Measurements from ENCODE around the gene KANSL1L.

Gene KANSL1L

DNA sequence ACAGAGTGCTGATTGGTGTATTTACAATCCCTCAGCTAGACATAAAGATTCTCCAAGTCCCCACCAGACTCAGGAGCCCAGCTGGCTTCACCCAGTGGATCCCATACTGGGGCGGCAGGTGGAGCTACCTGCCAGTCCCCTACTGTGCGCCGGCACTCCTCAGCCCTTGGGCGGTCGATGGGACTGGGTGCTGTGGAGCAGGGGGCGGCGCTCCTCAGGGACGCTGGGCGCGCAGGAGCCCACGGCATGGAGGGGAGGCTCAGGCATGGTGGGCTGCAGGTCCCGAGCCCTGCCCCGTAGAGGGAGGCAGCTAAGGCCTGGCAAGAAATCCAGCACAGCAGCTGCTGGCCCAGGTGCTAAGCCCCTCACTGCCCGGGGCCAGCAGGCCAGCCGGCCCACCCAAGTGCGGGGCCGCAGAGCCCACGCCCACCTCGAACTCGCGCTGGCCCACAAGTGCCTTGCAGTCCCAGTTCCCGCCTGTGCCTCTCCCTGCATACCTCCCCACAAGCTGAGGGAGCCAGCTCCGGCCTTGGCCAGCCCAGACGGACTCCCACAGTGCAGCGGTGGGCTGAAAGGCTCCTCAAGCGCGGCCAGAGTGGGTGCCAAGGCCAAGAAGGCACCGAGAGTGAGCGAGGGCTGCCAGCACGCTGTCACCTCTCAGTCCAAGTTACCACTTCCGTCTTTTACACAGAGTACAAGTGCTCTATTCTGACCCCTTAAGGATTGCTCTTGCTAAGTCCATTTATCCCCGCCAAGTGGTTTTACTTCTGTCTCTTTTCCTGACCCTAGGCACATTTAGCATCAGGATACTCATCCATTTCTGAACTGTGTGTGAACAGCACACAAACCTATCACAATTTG, 170.5 kb downstream of the KANSL1L start:
- H3K4me2 ChIP-seq (ENCODE audit: low read length) = no peak overlapping the region
- H3K27ac ChIP-seq (ENCODE audit: low read depth, low read length) = no peak overlapping the region
- H3K9me2 ChIP-seq (replicated peaks; ENCODE audit: control insufficient read depth, low read length) = no peaks in the 10 kb centered on the region
- H3K79me2 ChIP-seq (ENCODE audit: control insufficient read depth, low read length) = peaks cover 36% of the 10 kb centered on the region
- H3K27me3 ChIP-seq (ENCODE audit: control insufficient read depth, low read length) = no peaks in the 10 kb centered on the region
- peaks cover 22% of the 10 kb centered on the region for H3K36me3 ChIP-seq (ENCODE audit: control insufficient read depth, low read length)
- H3K9me3 ChIP-seq (ENCODE audit: control insufficient read depth, insufficient read depth, low read length) = no peaks in the 10 kb centered on the region
- TF ChIP-seq, protein P1, sequence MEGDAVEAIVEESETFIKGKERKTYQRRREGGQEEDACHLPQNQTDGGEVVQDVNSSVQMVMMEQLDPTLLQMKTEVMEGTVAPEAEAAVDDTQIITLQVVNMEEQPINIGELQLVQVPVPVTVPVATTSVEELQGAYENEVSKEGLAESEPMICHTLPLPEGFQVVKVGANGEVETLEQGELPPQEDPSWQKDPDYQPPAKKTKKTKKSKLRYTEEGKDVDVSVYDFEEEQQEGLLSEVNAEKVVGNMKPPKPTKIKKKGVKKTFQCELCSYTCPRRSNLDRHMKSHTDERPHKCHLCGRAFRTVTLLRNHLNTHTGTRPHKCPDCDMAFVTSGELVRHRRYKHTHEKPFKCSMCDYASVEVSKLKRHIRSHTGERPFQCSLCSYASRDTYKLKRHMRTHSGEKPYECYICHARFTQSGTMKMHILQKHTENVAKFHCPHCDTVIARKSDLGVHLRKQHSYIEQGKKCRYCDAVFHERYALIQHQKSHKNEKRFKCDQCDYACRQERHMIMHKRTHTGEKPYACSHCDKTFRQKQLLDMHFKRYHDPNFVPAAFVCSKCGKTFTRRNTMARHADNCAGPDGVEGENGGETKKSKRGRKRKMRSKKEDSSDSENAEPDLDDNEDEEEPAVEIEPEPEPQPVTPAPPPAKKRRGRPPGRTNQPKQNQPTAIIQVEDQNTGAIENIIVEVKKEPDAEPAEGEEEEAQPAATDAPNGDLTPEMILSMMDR (IDR thresholded peaks at IDR 0.05; ENCODE audit: low read depth, low read length, poor library complexity, severe bottlenecking) = no peak
- no peak for TF ChIP-seq EZH2phosphoT487 (IDR thresholded peaks at IDR 0.05; ENCODE audit: borderline replicate concordance, low read length)
- H3F3A ChIP-seq (ENCODE audit: control insufficient read depth, insufficient read depth) = no peaks in the 10 kb centered on the region
- H3K4me1 ChIP-seq (ENCODE audit: control insufficient read depth, low read length) = peaks cover 31% of the 10 kb centered on the region
- H4K20me1 ChIP-seq (ENCODE audit: control insufficient read depth, insufficient read depth, low read depth, low read length) = peaks cover 7% of the 10 kb centered on the region; the same call in 1 of the 2 replicates
- no peak overlapping the region for H3K4me3 ChIP-seq (ENCODE audit: low read length)

GRCh38 chr2:209998596-209998995, 172.6 kb downstream of the KANSL1L start:
- Histone ChIP-seq H4K20me1 (ENCODE audit: control insufficient read depth, insufficient read depth, low read depth, low read length) (no peaks in the 10 kb centered on the region), H3K4me2 (ENCODE audit: low read length) (no peak overlapping the region), H3K9me3 (ENCODE audit: control insufficient read depth, insufficient read depth, low read length) (no peaks in the 10 kb centered on the region), H3K9me2 (replicated peaks; ENCODE audit: control insufficient read depth, low read length) (no peaks in the 10 kb centered on the region), H3K79me2 (ENCODE audit: control insufficient read depth, low read length) (peaks cover 15% of the 10 kb centered on the region), H3F3A (ENCODE audit: control insufficient read depth, insufficient read depth) (no peaks in the 10 kb centered on the region), H3K4me3 (ENCODE audit: low read length) (no peak overlapping the region), H3K27me3 (ENCODE audit: control insufficient read depth, low read length) (no peaks in the 10 kb centered on the region), H3K27ac (ENCODE audit: low read depth, low read length) (no peak overlapping the region), H3K4me1 (ENCODE audit: control insufficient read depth, low read length) (peaks cover 10% of the 10 kb centered on the region), H3K36me3 (ENCODE audit: control insufficient read depth, low read length) (peaks cover 4% of the 10 kb centered on the region; the same call in 1 of the 2 replicates)
- TF ChIP-seq, protein P1 (IDR thresholded peaks at IDR 0.05; ENCODE audit: low read depth, low read length, poor library complexity, severe bottlenecking) = no peak
- TF ChIP-seq EZH2phosphoT487 (IDR thresholded peaks at IDR 0.05; ENCODE audit: borderline replicate concordance, low read length) = no peak

DNA sequence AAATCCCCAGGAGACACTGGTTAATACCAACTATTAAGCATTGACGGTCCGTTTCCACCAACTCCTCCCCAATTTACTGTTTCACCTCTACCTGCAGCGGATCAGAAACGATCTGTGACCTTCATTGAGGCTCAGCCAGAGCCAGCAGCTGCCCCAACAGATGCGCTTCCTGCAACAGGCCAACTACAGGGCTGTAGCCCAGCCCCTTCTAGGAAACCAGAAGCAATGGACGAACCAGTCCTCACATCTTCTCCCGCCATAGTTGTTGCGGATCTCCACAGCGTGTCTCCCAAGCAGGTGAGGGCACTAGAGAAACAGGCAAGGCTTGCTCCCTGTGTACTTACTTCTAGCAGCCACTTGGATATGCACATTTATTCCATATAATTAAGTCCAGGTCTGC, 177.2 kb downstream of the KANSL1L start:
- H3K36me3 ChIP-seq (ENCODE audit: control insufficient read depth, low read length) = no peaks in the 10 kb centered on the region
- no peaks in the 10 kb centered on the region for H3K9me2 ChIP-seq (replicated peaks; ENCODE audit: control insufficient read depth, low read length)
- H3F3A ChIP-seq (ENCODE audit: control insufficient read depth, insufficient read depth) = no peaks in the 10 kb centered on the region
- no peak overlapping the region for H3K4me3 ChIP-seq (ENCODE audit: low read length)
- H3K9me3 ChIP-seq (ENCODE audit: control insufficient read depth, insufficient read depth, low read length) = no peaks in the 10 kb centered on the region
- peaks cover 6% of the 10 kb centered on the region; the same call in 1 of the 2 replicates for H3K27me3 ChIP-seq (ENCODE audit: control insufficient read depth, low read length)
- H3K27ac ChIP-seq (ENCODE audit: low read depth, low read length) = no peak overlapping the region
- H3K79me2 ChIP-seq (ENCODE audit: control insufficient read depth, low read length) = no peaks in the 10 kb centered on the region
- TF ChIP-seq EZH2phosphoT487 (IDR thresholded peaks at IDR 0.05; ENCODE audit: borderline replicate concordance, low read length) = no peak
- TF ChIP-seq, protein P1 (IDR thresholded peaks at IDR 0.05; ENCODE audit: low read depth, low read length, poor library complexity, severe bottlenecking) = no peak
- H3K4me1 ChIP-seq (ENCODE audit: control insufficient read depth, low read length) = no peaks in the 10 kb centered on the region
- no peak overlapping the region for H3K4me2 ChIP-seq (ENCODE audit: low read length)
- H4K20me1 ChIP-seq (ENCODE audit: control insufficient read depth, insufficient read depth, low read depth, low read length) = no peaks in the 10 kb centered on the region
